A673 (cell line): ENCODE results near the gene CPXM2.

Experiments
- CTCF ChIP-seq: fragments of 300-800, 200-600 bp; sonication (generic); conservative IDR thresholded peaks from 2 replicates; pipeline ENCODE4 v1.5.1; 2017; ENCODE audit warnings: low read depth, mild to moderate bottlenecking, antibody characterized with exemption, low read length, moderate library complexity, mixed read lengths
- EZH2 ChIP-seq: fragments of 200-600 bp; sonication (generic); IDR thresholded peaks from 2 replicates; pipeline ENCODE4 v1.6.1; 2017; ENCODE audit warnings: borderline replicate concordance, low read depth, mild to moderate bottlenecking, mixed read lengths, antibody characterized with exemption, low read length; ENCODE audit not compliant: poor library complexity, severe bottlenecking

DNA sequence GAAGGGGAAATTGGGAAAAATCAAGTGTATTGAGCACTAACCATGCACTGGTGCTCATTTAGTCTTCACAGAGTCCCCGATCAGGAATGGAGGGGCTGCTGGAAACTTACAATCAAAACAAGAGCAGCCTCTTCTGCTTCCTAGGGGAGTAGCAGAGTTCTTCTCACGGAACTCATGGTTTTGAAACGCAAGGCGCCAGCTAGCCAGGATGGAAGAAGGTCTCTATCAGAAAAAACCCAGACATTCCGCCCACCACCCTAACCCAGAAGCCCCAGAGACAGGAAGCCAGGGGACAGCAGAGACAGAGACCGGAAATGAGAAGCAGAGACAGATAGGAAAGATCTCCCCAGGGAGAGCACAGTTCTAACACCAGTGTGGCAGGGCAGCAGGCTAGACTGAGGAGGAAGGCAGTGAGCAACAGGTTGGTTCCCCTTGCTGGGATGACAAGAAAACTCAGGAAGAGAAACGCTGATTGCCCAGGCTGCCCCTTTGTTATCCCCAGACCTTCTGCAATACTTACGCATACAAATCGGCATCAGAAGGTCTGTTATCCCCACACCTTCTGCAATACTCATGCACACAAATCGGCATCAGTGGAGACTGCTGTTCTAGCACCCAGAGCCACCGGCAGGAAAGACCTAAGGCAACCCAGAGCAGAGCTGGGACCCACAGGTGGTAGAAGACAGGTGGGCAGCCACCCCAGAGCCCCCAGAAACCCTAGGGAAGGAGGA lies 99.2 kb downstream of the CPXM2 start:
- TF ChIP-seq CTCF (no peak), EZH2 (no peak)
